ENCODE results near the gene SLC39A10. TPM values are rescaled to one million over a fixed set of nuclear protein-coding genes. Genes with fewer than 3 reads are reported as not detected.

SLC39A10 gene
- total and polyA plus RNA-seq, 2 experiments from 2014 or later: 48.0 to 82.6 TPM

GRCh38 chr2:195694553-195694952 lies 37.5 kb downstream of the SLC39A10 start:
- 93 to 98% methylated on average over 7 of the region's 7 CpGs for WGBS, 2 experiments (ENCODE audit: low coverage in 1 of 2, low lambda C conversion rate in 2 of 2, missing lambda C conversion rate in 2 of 2)
- in situ Hi-C loops (cut with MboI): no loop called here

GRCh38 chr2:195695002-195695631 lies 38.1 kb downstream of the SLC39A10 start:
- Histone ChIP-seq H3K27ac (no peak overlapping the region), H3K4me1 (ENCODE audit: insufficient read depth) (0 out of 2 replicates have a peak, but pooled peaks cover 3% of the 10 kb centered on the region), H3K4me2 (ENCODE audit: unreplicated experiment) (no peak overlapping the region), H2AFZ (no peak overlapping the region), H3K27me3 (replicated peaks; ENCODE audit: insufficient read depth) (no peaks in the 10 kb centered on the region), H3K9me2 (ENCODE audit: insufficient read depth) (no peaks in the 10 kb centered on the region), H3K36me3 (ENCODE audit: low read depth) (peaks cover 6% of the 10 kb centered on the region; the same call in 1 of the 2 replicates), H3K9ac (no peak overlapping the region), H3F3A (ENCODE audit: insufficient read depth) (0 out of 2 replicates have a peak, but pooled peaks cover 6% of the 10 kb centered on the region), H3K9me3 (ENCODE audit: low read depth) (no peaks in the 10 kb centered on the region), H4K20me1 (ENCODE audit: insufficient read depth) (no peaks in the 10 kb centered on the region), H3K79me2 (ENCODE audit: insufficient read depth) (peaks cover 100% of the 10 kb centered on the region), H3K4me3 (no peak overlapping the region)
- in situ Hi-C loops (cut with MboI): no loop called here
- no peak for TF ChIP-seq EZH2 (IDR thresholded peaks at IDR 0.05; ENCODE audit: insufficient read depth, poor library complexity, severe bottlenecking)
- TF ChIP-seq EZH2phosphoT487 (IDR thresholded peaks at IDR 0.05; ENCODE audit: insufficient read depth, low read depth): no peak
- DNase-seq: no peak
- 96 to 99% methylated on average over 8 of the region's 8 CpGs for WGBS, 2 experiments (ENCODE audit: low coverage in 1 of 2, low lambda C conversion rate in 2 of 2, missing lambda C conversion rate in 2 of 2)

More at GRCh38 chr2:195694553-195694952, 37.5 kb downstream of the SLC39A10 start:
- Histone ChIP-seq H3K27ac (no peak overlapping the region), H2AFZ (no peak overlapping the region), H3K9ac (no peak overlapping the region), H3K9me2 (ENCODE audit: insufficient read depth) (no peaks in the 10 kb centered on the region), H3F3A (ENCODE audit: insufficient read depth) (0 out of 2 replicates have a peak, but pooled peaks cover 6% of the 10 kb centered on the region), H3K4me3 (no peak overlapping the region), H3K79me2 (ENCODE audit: insufficient read depth) (peaks cover 99% of the 10 kb centered on the region), H4K20me1 (ENCODE audit: insufficient read depth) (no peaks in the 10 kb centered on the region), H3K4me2 (ENCODE audit: unreplicated experiment) (no peak overlapping the region), H3K9me3 (ENCODE audit: low read depth) (no peaks in the 10 kb centered on the region), H3K27me3 (replicated peaks; ENCODE audit: insufficient read depth) (no peaks in the 10 kb centered on the region), H3K36me3 (ENCODE audit: low read depth) (peaks cover 6% of the 10 kb centered on the region; the same call in 1 of the 2 replicates), H3K4me1 (ENCODE audit: insufficient read depth) (0 out of 2 replicates have a peak, but pooled peaks cover 3% of the 10 kb centered on the region)
- DNase-seq: no peak
- TF ChIP-seq EZH2 (IDR thresholded peaks at IDR 0.05; ENCODE audit: insufficient read depth, poor library complexity, severe bottlenecking) (no peak), EZH2phosphoT487 (IDR thresholded peaks at IDR 0.05; ENCODE audit: insufficient read depth, low read depth) (no peak)

- Histone ChIP-seq H3F3A (ENCODE audit: insufficient read depth) (0 out of 2 replicates have a peak, but pooled peaks cover 6% of the 10 kb centered on the region), H3K27me3 (replicated peaks; ENCODE audit: insufficient read depth) (no peaks in the 10 kb centered on the region), H3K9me3 (ENCODE audit: low read depth) (no peaks in the 10 kb centered on the region), H3K9me2 (ENCODE audit: insufficient read depth) (no peaks in the 10 kb centered on the region), H3K27ac (no peak overlapping the region), H3K79me2 (ENCODE audit: insufficient read depth) (peaks cover 100% of the 10 kb centered on the region), H3K9ac (no peak overlapping the region), H3K4me1 (ENCODE audit: insufficient read depth) (0 out of 2 replicates have a peak, but pooled peaks cover 3% of the 10 kb centered on the region), H3K4me3 (no peak overlapping the region), H3K4me2 (ENCODE audit: unreplicated experiment) (no peak overlapping the region), H4K20me1 (ENCODE audit: insufficient read depth) (no peaks in the 10 kb centered on the region; the same call in 1 of the 2 replicates), H2AFZ (no peak overlapping the region), H3K36me3 (ENCODE audit: low read depth) (peaks cover 7% of the 10 kb centered on the region)
- in situ Hi-C loops (cut with MboI): no loop called here
- no peak for TF ChIP-seq EZH2 (IDR thresholded peaks at IDR 0.05; ENCODE audit: insufficient read depth, poor library complexity, severe bottlenecking)
- DNase-seq: no peak
- WGBS, 2 experiments (ENCODE audit: low coverage in 1 of 2, low lambda C conversion rate in 2 of 2, missing lambda C conversion rate in 2 of 2): 98 to 100% methylated on average over 1 of the region's 1 CpG
Measured at GRCh38 chr2:195696012-195696411, 39.0 kb downstream of the SLC39A10 start.

GRCh38 chr2:195697681-195698220 lies 40.7 kb downstream of the SLC39A10 start:
- no peak overlapping the region for H3K4me2 ChIP-seq (ENCODE audit: unreplicated experiment)
- H3K9me2 ChIP-seq (ENCODE audit: insufficient read depth): no peaks in the 10 kb centered on the region
- no peaks in the 10 kb centered on the region; the same call in 1 of the 2 replicates for H4K20me1 ChIP-seq (ENCODE audit: insufficient read depth)
- H3K4me3 ChIP-seq: no peak overlapping the region
- H3K27ac ChIP-seq: no peak overlapping the region
- no peak for DNase-seq
- H3K9me3 ChIP-seq (ENCODE audit: low read depth): no peaks in the 10 kb centered on the region
- H2AFZ ChIP-seq: no peak overlapping the region
- no peak overlapping the region for H3K9ac ChIP-seq
- in situ Hi-C loops (cut with MboI): no loop called here
- H3K4me1 ChIP-seq (ENCODE audit: insufficient read depth): 0 out of 2 replicates have a peak, but pooled peaks cover 3% of the 10 kb centered on the region
- peaks cover 7% of the 10 kb centered on the region for H3K36me3 ChIP-seq (ENCODE audit: low read depth)
- TF ChIP-seq EZH2phosphoT487 (IDR thresholded peaks at IDR 0.05; ENCODE audit: insufficient read depth, low read depth) (no peak), EZH2 (IDR thresholded peaks at IDR 0.05; ENCODE audit: insufficient read depth, poor library complexity, severe bottlenecking) (no peak)
- H3K27me3 ChIP-seq (replicated peaks; ENCODE audit: insufficient read depth): no peaks in the 10 kb centered on the region
- H3F3A ChIP-seq (ENCODE audit: insufficient read depth): 0 out of 2 replicates have a peak, but pooled peaks cover 6% of the 10 kb centered on the region
- peaks cover 100% of the 10 kb centered on the region for H3K79me2 ChIP-seq (ENCODE audit: insufficient read depth)
- WGBS, 2 experiments (ENCODE audit: low coverage in 1 of 2, low lambda C conversion rate in 2 of 2, missing lambda C conversion rate in 2 of 2): 77 to 79% methylated on average over 3 of the region's 3 CpGs

Measured in GM23248 (cell line).